ENCODE data around the gene ESR1. TPM values are rescaled to one million over a fixed set of nuclear protein-coding genes. Genes with fewer than 3 reads are reported as not detected.

ESR1 gene
- total RNA-seq, 1 experiment from 2014 or later: not detected

- Mint-ChIP-seq H3K27me3 (ENCODE audit: insufficient read depth, unreplicated experiment) (peaks cover 8% of the 10 kb centered on the region), H3K36me3 (ENCODE audit: insufficient read depth, unreplicated experiment) (no peaks in the 10 kb centered on the region), H3K27ac (ENCODE audit: unreplicated experiment) (no peak overlapping the region), H3K4me3 (ENCODE audit: unreplicated experiment) (no peak overlapping the region), H3K9me3 (ENCODE audit: unreplicated experiment) (no peaks in the 10 kb centered on the region), H3K4me1 (ENCODE audit: low read depth, unreplicated experiment) (peaks cover 13% of the 10 kb centered on the region)
- intact Hi-C loops (cut with micrococcal nuclease; ENCODE audit: unreplicated experiment): loop anchor here (1.0 to 10.0 kb wide), 3 partner anchors 331 to 591 kb away; no protein-coding TSS in a partner anchor
- ChIA-PET POLR2A (no interaction called here), CTCF (interaction anchor here (0.5 to 1.9 kb wide), 6 partner anchors 120 to 591 kb away, joined by 3 to 12 read pairs (median 4); no protein-coding TSS in a partner anchor)
- peak; percentile 61 to 69 for TF ChIP-seq CTCF (IDR thresholded peaks at IDR 0.05; ENCODE audit: insufficient read depth in 1 of 2, low read depth in 1 of 2, low read length in 1 of 2, severe bottlenecking in 1 of 2, unreplicated experiment in 1 of 2)
- Histone ChIP-seq H3K4me3 (ENCODE audit: low read depth, low read length) (no peak overlapping the region), H3K27me3 (replicated peaks; ENCODE audit: control insufficient read depth, insufficient read depth, low read length) (no peaks in the 10 kb centered on the region), H3K9me3 (no peaks in the 10 kb centered on the region), H3K36me3 (ENCODE audit: control insufficient read depth, insufficient read depth, low read length) (no peaks in the 10 kb centered on the region), H3K4me1 (peaks cover 3% of the 10 kb centered on the region; the same call in 1 of the 2 replicates)
- DNase-seq: peak; percentile 48 to 66
- BruUV-seq (replicated peaks): no TSS peak
Measured at GRCh38 chr6:151765444-151765886, 42.0 kb upstream of the ESR1 start.

DNA sequence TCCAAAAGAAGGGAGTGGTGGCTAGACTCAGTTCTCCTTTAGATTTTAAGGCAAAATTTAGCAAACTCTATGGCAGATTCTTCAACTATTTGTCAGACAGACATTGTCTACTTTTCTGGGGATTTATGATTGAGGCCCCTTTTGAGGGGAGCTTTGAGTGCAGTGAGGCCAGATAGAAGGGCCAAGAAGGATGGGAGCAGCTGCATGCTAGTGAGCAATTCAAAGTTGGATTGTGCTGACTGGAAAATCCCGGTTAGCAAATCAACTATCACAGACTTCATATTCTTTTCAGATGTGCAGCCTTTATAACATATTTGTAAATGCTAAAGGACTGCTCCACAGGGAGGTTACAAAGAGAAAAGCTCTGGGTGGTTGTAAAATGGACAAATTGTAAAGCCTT is 35.0 kb upstream of the ESR1 start:
- Histone ChIP-seq H3K27me3 (replicated peaks; ENCODE audit: control insufficient read depth, insufficient read depth, low read length) (no peaks in the 10 kb centered on the region), H3K9me3 (no peaks in the 10 kb centered on the region), H3K4me3 (ENCODE audit: low read depth, low read length) (no peak overlapping the region), H3K36me3 (ENCODE audit: control insufficient read depth, insufficient read depth, low read length) (no peaks in the 10 kb centered on the region), H3K4me1 (no peaks in the 10 kb centered on the region)
- Mint-ChIP-seq H3K27me3 (ENCODE audit: insufficient read depth, unreplicated experiment) (peaks cover 5% of the 10 kb centered on the region), H3K27ac (ENCODE audit: unreplicated experiment) (no peak overlapping the region), H3K36me3 (ENCODE audit: insufficient read depth, unreplicated experiment) (no peaks in the 10 kb centered on the region), H3K9me3 (ENCODE audit: unreplicated experiment) (no peaks in the 10 kb centered on the region), H3K4me1 (ENCODE audit: low read depth, unreplicated experiment) (no peaks in the 10 kb centered on the region), H3K4me3 (ENCODE audit: unreplicated experiment) (no peak overlapping the region)
- no TSS peak for BruUV-seq (replicated peaks)
- ChIA-PET POLR2A (no interaction called here), CTCF (no interaction called here)
- intact Hi-C loops (cut with micrococcal nuclease; ENCODE audit: unreplicated experiment): no loop called here
- DNase-seq: no peak
- no peak for TF ChIP-seq CTCF (IDR thresholded peaks at IDR 0.05; ENCODE audit: insufficient read depth in 1 of 2, low read depth in 1 of 2, low read length in 1 of 2, severe bottlenecking in 1 of 2, unreplicated experiment in 1 of 2)

DNA sequence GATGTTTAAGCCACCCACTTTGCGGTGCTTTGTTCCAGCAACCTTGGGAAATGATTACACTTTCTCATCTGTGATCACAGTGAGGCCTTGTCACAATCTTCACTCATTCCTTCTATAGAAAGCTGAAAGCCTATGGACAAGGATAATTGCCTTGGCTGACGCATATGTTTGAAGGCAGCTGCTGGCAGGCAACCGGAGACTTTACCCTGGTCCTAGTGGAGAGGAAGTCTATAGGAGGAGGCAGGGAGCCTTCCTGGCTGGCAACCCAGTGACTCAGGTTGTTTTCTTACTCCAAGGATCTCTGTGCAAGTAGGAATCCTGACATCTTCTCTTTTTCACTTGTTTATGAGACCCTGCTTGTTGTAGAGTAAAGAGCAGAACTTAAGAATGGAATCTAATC is 34.1 kb upstream of the ESR1 start:
- Mint-ChIP-seq H3K27ac (ENCODE audit: unreplicated experiment) (no peak overlapping the region), H3K4me1 (ENCODE audit: low read depth, unreplicated experiment) (no peaks in the 10 kb centered on the region), H3K9me3 (ENCODE audit: unreplicated experiment) (no peaks in the 10 kb centered on the region), H3K27me3 (ENCODE audit: insufficient read depth, unreplicated experiment) (peaks cover 5% of the 10 kb centered on the region), H3K4me3 (ENCODE audit: unreplicated experiment) (no peak overlapping the region), H3K36me3 (ENCODE audit: insufficient read depth, unreplicated experiment) (no peaks in the 10 kb centered on the region)
- H3K9me3 ChIP-seq: no peaks in the 10 kb centered on the region
- intact Hi-C loops (cut with micrococcal nuclease; ENCODE audit: unreplicated experiment): no loop called here
- TF ChIP-seq CTCF (IDR thresholded peaks at IDR 0.05; ENCODE audit: insufficient read depth in 1 of 2, low read depth in 1 of 2, low read length in 1 of 2, severe bottlenecking in 1 of 2, unreplicated experiment in 1 of 2): no peak
- H3K4me3 ChIP-seq (ENCODE audit: low read depth, low read length): no peak overlapping the region
- DNase-seq: no peak
- H3K4me1 ChIP-seq: no peaks in the 10 kb centered on the region
- ChIA-PET CTCF (no interaction called here), POLR2A (no interaction called here)
- H3K27me3 ChIP-seq (replicated peaks; ENCODE audit: control insufficient read depth, insufficient read depth, low read length): no peaks in the 10 kb centered on the region
- no peaks in the 10 kb centered on the region for H3K36me3 ChIP-seq (ENCODE audit: control insufficient read depth, insufficient read depth, low read length)
- no TSS peak for BruUV-seq (replicated peaks)

Measured in Caco-2 (cell line).